GM18526 (cell line): ENCODE data around the gene C2CD4B.

Experiments used
- POLR2A ChIP-seq: IDR thresholded peaks from 3 replicates; pipeline ENCODE4 v1.6.1; 2011; ENCODE audit not compliant: insufficient read length; ENCODE audit errors: extremely low read depth

The C2CD4B gene

GRCh38 chr15:62165793-62166375, 799 bp upstream of the C2CD4B start:
- no peak for TF ChIP-seq POLR2A

GRCh38 chr15:62164396-62165103, 535 bp downstream of the C2CD4B start:
- TF ChIP-seq POLR2A, result no peak

- TF ChIP-seq POLR2A, result no peak
Measured at GRCh38 chr15:62164014-62164395, 1.1 kb downstream of the C2CD4B start.

- TF ChIP-seq POLR2A, result no peak
Measured at GRCh38 chr15:62163397-62164013, 1.6 kb downstream of the C2CD4B start.

- TF ChIP-seq POLR2A, result no peak
Measured at GRCh38 chr15:62153228-62153627, 11.9 kb downstream of the C2CD4B start.

GRCh38 chr15:62150445-62150844, 14.6 kb downstream of the C2CD4B start:
- no peak for TF ChIP-seq POLR2A

GRCh38 chr15:62149729-62150128, 15.4 kb downstream of the C2CD4B start:
- TF ChIP-seq POLR2A, result no peak

GRCh38 chr15:62147551-62147950, 17.5 kb downstream of the C2CD4B start:
- no peak for TF ChIP-seq POLR2A

- no peak for TF ChIP-seq POLR2A
Measured at GRCh38 chr15:62147149-62147548, 17.9 kb downstream of the C2CD4B start.

- TF ChIP-seq POLR2A, result no peak
Measured at GRCh38 chr15:62145015-62145735, 19.9 kb downstream of the C2CD4B start.

- TF ChIP-seq POLR2A, result no peak
Measured at GRCh38 chr15:62142736-62143135, 22.3 kb downstream of the C2CD4B start.

- no peak for TF ChIP-seq POLR2A
Measured at GRCh38 chr15:62141643-62142588, 23.2 kb downstream of the C2CD4B start.

GRCh38 chr15:62141200-62141599, 23.9 kb downstream of the C2CD4B start:
- TF ChIP-seq POLR2A, result no peak

GRCh38 chr15:62138124-62138523, 27.0 kb downstream of the C2CD4B start:
- no peak for TF ChIP-seq POLR2A

GRCh38 chr15:62136911-62137865, 27.9 kb downstream of the C2CD4B start:
- TF ChIP-seq POLR2A, result no peak
